Measurements from ENCODE around the gene ATP9A.

ATP9A gene

DNA sequence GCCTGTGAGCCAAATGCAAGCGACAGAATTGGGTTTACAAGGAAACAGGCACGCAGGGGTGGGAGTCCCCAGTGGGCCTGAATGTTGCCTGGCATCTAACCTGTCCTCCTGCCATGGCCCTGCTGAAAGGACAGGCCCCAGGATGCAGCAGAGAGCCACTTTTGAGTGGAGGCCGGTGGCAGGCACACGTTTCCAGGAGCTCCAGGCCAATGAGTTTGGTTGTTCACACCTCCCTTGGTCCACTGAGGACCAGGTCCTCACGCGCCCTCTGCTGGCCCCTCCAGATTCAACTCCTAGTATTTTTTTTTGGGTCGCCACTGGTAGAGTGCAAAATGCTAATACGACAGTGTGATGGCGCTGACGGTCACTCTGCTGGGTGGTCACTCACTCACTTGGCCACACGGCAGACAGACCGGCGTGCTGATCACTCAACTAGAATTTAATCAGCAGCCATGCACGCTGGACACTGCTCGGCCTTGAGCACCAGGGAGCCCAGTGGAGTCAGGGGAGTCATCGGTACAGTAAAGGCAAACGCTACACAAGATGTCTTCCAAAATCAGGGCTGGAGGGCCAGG is 143.9 kb downstream of the ATP9A start:
- peak; percentile 16 for DNase-seq

DNA sequence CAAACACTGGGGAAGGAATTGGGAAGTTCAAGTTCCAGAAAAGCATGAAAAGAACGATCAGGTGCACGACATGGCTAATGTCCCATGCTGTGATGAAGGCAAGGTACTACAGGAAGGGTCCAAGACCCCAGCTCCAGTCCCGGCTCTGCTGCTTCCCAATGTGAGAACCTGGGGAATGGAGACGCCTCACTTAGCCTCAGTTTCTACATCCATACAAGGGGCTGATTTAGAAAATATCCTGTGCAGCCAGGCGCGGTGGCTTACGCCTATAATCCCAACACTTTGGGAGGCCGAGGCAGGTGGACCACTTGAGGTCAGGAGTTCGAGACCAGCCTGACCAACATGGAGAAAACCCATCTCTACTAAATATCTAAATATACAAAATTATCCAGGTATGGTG is 144.9 kb downstream of the ATP9A start:
- DNase-seq = no peak

DNA sequence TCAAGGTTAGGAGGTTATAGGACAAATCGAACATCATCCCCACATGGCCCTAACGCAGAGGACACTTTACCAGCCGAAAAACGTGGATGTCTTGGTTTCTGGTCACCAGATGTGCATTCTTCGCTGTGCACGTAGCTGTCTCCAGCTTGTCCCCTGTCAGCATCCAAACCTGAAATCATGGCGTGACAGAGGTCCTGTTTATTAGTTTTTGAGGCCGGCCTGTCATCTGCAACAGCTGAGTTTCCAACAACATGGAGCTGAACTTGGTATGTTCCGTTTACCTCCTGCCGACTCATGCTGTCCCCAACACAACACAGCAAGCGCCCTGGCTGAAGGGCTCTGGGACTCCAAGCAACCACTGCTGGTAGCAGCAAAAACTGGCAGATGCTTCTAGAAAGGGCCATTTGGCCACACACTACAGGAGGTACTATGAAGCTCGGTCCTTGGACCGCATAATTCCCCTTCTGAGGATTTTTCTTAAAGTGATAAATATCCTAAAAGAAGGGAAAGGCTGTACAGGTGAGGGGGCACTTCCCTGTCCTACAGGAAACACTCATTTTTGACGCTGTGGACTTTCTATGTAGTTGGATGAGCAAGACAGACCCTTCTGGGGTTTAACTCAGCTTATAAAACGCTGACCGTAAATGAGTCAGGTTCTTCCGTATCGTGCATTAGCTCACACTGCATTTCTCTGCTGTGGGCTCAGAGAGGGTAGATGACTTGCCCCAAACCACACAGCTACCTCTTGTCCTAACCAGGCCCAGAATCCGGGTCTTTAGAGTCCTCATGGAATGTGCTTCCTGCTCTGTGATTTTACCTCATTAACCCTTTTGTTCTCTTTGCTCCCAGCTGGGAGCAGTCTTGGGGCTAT is 146.0 kb downstream of the ATP9A start:
- DNase-seq = no peak

DNA sequence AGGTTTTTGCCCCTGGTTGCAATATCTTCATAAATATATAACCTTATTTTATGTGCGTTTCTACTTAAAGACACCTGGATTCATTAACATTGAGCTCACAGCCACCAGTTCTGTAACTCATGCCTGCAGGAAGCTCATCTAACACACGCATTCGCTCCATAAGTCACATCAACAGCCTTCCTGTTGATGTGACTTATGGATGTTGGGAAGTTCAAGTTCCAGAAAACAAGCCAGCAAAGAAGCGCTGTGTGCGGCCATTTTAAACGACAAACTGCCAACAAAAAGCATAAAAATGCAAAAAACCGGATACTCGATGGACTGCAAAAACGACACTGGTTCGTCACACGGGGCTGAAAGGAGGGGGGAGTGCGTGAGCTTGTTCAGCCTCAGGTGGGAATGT is 147.8 kb downstream of the ATP9A start:
- no peak for DNase-seq

DNA sequence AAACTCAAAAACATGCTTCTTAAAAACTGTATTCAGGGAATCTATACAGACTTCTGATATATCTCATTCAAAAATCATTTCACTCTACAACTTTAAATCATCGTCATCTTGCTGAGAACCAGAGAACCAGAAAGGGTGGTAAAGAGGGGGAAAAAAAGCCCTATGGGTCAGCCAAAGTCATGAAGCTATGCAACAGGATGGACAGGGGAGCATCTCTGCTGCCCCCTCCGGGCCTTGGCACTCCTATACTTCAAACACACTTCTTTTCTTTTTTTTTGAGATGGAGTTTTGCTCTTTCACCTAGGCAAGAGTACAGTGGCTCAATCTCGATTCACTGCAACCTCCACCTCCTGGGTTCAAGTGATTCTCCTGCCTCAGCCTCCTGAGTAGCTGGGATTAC is 152.1 kb downstream of the ATP9A start:
- no peak for DNase-seq

DNA sequence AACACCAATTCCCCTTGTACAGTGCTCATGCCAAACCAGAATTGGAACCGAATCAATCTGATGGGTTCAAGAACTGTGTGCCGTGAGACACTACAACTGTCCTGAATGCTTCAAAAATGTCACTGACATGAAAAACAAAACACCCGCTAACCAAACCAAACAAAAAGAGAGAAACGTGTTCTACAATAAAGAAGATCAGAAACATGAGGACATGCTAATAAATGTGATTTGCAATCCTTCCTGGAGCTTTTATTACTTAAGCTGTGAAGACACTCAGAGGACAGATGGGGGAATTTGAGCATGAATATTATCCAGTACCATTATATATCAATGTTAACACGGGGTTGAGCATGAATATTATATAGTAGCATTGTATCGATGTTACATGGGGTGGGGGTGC is 153.5 kb downstream of the ATP9A start:
- DNase-seq = no peak

DNA sequence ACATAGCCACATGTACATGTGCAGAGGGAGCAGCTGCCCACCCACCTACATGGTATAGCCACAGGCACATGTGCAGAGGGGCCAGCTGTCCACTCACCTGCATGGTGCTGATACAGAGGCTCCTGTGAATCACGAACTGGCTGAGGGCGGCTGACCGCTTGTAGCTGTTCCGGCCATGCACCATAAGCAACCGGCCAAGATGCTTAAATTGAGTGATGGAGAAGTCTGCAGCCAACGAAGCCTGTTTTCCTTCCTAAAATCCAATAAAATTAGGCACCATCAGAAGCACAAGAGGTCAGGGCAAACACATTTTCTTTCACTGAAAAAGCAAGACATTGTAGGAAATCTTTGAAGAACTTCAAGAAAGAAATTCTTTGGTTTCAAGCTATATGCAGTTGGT is 154.6 kb downstream of the ATP9A start:
- no peak for DNase-seq

DNA sequence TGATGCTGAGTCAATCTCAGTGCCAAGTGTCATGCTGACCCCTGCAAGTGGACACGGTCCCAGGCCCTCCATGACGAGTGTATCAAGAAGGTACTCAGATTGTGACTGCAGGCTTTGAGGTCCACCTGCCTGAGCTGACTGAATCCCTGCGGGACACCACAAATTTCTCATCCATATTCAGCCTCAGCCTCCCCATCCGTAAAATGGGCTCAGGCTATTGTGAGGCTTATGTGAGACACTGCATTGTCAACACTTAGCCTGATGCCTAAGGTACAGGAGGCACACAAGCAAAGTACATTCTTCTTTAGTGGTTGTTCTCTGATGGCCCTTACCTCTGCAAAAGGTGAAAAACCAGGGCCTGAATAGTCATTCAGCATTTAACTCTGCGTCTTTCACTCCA is 155.3 kb downstream of the ATP9A start:
- no peak for DNase-seq

DNA sequence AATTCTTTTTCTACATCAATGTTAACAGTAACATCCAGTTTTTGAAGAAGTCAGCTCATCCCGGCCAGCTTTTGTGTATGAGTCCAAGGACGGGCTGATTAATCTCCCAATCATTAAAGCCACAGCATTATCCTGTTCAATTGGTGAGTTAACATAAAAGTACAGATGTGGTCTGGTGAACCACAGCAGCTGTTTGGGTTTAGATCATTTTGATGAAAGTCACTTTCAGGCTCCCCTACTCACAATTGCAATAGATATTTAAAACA is 156.6 kb downstream of the ATP9A start:
- no peak for DNase-seq

DNA sequence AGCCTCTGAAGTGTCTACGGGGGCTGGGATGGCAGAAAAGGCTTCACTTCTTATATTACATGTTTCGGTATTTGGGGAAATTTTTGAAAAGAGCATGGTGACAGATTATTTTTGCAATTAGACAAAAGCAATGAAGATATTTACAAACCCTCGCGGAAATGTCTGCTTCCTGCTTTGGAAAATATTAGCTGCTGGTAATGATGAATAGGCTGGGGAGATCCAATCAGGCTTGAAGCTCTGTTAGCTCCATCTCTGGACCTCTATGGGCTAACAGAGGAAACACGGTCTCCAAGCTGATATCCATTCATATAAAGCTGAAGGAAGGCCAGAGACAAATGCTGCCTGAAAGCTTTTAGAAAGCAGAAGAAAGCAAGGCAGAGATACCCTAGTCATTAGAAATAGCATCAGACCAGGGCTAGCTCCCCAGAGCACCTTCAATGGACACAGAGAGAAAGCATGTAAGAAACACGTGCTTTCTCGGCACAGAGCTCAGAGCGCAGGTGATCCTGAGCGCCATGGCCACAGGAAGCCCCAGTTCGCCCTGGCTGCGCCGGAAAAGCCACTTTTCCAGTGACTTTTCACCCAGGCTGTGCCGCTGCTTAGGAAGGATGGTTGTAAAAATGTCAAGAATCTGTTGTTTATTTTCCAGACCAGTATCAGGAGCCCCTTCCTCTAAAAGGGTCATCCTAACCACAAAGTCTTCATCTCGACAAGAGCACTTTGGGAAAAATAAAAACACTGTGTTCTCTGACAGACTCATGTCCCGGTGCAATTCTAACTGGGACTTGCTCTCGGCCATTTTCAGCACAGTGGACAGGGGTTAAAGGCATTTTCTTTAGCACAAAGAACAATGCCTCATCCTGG is 157.2 kb downstream of the ATP9A start:
- no peak for DNase-seq

DNA sequence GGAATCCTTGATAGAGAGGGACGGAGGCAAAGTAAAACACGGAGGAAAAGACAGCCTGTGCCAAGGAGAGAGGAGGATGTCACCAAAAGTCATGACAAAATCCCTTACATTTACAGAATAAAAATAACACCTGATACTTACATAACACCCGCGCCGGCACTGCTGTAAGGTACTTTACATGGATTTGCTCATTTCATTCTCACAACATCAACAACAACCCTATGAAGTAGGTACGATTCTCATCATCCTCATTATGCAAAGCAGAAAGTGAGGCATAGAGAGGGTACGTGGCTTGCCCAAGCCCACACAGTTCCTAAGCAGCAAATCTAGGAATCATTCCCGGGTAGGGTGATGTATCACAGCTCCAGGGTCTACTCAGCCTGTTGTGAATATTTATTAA is 158.1 kb downstream of the ATP9A start:
- DNase-seq = no peak

DNA sequence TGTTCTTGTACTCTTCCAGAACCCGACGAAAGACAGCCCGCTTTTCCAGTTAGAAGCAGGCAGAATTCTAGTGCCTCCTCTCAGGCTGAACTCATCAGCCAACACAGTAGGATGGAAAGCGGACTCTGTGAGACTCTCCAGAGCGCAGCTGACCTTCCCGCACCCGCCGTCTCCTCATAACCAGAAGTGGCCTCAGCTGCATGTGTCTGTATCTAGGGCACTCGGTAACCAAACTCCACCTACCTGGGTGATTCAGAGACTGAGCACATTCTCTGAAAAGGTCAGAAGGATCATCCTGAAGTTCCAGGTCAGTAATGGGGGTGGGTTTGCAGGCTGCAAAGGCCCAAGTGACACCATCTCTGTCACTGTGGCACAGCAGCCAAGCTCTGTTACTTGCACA is 158.9 kb downstream of the ATP9A start:
- no peak for DNase-seq

DNA sequence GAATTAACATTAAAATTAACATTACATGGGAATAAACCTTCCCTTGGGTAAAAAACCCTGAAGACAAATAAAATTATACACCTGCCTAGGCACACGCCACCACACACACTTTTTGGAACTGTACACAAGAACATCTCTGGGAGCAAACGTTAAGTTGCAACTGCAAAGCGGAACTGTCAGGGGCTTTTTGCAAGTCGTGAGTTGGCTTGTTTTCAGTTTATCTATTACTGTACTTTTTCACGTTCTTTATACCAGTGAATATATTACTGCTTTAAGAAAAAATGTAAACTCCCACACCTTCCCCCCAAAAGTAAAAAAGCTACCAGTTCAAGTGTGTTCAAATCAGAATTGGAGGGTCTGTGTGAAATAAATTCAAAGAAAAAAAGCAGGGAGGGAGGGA is 160.1 kb downstream of the ATP9A start:
- DNase-seq = no peak

DNA sequence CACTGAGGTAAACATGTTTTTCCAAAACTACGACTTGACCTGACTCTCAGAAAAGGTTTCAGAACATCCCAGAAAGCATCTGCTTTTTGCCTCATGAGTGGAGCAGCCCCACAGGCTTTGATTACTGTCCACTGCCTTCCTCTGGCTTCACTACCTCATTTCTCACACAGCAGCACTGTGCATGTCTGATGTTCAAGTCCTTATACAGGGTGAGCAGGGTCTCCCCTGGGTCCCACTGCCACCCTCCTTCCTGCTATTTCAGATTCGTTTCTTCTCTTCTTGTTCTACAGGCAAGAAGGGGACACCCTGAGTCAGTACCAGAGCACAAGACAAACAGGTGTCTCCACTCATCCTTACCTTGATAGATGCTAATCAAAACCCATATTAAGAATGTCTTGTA is 161.0 kb downstream of the ATP9A start:
- no peak for DNase-seq

DNA sequence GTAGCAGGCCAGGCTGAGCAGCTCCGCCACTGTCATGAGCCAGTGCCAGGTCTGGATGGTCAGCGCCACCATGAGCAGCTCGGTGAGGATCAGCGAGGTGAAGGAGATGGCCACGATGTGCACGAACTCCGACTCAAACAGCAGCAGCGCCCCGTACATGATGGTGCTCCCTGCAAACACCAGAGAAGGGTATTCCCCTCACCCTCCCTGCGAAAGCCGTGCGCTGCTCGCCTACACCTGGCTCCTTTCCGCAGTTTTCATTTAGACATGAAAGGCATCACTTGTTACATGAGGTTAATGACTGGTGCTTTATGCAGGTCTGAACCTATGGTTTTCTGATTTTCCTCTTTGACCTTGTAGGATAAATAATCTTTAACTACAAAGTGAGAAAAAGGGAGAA is 163.3 kb downstream of the ATP9A start:
- DNase-seq = no peak

DNA sequence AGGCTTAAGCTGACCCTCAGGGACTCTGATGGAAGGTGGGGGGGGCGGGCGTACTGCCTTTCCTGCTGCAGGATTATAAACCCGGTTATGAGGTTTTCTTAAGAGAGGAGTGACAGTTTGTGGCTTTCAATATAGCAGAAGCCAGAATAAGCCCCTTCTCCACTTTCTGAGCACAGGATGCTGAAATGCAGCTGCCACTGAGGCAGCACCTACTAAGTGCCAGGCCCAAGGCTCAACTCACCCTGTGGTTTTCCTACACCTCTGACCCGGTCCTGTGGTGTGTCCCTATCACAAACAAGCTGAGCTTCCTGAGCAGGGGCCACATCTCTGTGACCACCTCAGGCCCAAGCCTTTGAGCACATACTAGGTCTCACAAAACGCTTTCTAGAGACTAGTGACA is 166.1 kb downstream of the ATP9A start:
- DNase-seq = no peak

DNA sequence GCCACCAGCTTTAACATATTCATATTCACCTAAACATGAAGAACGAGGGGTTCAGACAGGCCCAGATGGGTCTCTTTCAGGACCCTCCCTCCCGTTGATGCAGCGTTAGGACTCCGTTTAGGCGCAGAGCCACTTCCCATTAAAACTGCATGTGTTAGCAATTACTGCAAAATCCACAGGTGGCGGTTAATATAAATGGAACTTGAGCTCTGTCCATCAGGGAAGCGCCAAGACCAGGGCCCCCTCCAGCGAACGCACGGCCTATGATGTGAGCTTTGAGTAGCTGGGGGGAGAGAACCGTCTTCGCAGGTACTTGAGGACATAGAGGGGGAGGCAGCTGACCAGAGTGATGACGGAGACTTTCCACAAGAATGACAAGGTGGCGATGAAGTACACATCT is 167.2 kb downstream of the ATP9A start:
- DNase-seq = no peak

DNA sequence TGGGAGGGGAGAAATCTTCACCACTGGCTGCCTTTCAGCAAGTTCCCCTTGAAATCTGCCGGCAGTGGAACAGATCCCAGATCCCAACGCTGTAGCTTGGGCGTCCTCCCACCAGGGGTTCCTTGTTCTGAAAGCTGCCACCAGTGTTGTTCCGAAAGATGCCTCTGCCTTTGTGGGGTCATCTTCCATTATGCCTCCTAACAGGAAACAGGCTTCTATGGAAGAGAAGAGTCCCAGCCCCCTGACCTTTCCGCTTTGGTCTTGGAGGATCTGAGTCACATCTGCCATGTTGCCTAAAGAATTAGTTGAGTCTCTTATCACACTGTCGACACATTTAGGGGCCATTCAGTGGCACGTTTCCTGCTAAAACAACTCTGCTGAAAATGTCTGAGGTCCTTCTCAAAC is 168.2 kb downstream of the ATP9A start:
- DNase-seq = no peak

DNA sequence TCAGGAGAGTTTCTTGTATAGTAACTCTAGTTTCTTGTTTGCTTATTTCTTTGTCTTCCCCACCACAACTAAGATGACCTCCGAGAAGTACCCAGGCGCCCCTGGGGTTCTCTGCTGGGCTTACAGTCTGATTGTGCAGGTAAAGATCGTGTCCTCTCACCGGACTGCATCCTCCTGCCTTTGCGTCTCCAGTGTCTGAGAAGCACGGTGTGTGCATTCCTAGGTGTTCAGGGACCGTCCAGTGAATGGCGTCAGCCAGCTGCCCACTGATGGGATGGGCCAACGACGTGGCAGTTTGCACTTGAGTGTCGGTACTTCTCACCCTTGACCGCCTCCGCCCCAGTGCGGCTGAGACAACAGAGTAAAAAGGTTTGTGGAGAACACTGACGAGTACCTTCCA is 169.6 kb downstream of the ATP9A start:
- DNase-seq = no peak

DNA sequence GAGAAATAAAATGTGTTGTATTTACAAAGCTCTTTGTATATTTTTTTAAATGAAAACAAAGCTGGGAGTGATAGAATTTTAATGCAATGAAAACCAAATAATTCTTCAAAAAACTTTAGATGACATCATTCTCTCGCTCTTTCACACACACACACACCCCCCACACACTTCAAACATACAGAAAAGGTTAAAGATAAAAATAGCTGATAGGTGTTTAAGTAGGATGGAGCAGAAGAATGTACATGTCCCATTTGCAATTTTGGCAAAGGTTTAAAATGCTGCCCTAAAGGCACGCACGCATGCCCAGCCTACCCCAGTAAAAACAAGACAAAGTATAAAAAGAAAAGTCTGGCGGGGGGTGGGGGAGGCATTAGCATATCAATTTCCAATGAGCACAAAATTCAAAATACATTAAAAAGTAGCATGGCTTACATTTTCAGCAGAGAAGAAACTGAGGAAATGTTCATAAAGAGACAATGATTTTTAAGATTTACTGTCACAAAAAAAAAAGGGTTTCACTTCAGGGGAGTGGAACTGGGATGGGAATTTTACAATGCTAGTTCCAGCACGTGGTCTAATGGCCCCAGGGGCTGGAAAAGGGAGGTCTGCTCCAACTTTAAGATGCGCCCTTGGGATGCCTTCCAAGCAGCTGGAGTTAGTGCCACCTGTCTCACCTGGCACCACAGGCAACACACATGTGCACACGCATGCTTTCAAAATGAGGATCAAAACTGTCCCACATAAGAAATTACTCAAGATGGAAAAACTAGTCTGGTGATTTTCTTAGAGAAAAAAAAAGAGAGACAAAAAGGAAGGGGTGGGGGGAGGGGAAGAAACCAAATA is 170.6 kb downstream of the ATP9A start:
- DNase-seq = no peak

DNA sequence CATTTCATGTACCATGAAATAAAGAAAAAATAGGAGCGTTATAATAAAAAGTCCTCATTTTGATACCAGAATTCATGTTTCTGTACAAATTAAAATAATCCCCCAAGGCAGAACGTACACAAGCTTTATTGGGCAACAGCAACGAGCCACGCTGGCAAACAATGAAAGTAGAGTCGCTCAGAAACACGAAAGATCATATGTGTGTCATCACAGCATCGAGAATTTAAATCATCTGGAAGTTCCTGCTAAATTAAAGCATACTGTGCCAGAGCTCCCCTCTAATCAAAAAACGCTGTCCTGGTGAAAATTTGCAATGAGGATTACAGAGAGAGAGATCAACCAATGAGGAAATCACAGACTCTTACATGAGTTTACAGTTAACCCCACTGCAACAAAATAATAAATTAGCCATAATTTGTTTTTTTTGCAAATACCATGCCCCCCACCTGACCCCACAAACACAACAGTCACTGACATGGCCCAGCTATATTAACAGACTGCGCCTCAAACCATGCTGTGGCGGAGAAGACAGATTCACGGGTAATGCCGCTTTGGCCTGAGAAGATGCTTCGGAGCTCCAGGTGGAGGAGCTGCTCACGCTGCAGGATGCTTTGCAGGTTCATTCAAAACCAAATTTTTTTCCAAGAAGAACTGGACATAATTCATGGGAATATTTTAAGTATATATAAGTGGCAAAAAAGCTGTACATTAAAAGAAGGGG is 171.4 kb downstream of the ATP9A start:
- DNase-seq = no peak

DNA sequence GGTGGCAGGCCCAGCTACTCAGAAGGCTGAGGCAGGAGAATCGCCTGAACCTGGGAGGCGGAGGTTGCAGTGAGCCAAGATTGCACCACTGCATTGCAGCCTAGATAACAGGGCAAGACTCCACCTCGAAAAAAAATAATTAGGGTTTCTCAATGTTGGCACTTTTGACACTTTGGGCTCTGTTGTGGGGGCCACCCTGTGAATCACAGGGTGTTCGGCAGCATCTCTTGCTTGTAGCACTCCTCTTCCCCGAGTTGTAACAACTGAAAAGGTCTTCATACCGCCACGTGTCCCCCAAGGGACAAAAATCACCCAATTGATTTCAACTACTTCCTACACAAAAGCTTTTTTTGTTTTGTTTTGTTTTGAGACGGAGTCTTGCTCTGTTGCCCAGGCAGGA is 172.4 kb downstream of the ATP9A start:
- no peak for DNase-seq
